Keratinocyte (primary cell): ENCODE data around the gene KIF16B. TPM values are rescaled to one million over a fixed set of nuclear protein-coding genes. Genes with fewer than 3 reads are reported as not detected.

Source experiments
- DNase-seq: peaks from one replicate; pipeline ENCODE4 v3.0.0-alpha.2; 2011; ENCODE audit warnings: low read depth, missing footprints, low spot score
- FAIRE-seq: peaks from 2 replicates; lab custom pipeline; 2011; peaks lifted over from hg19 to GRCh38; lab: Jason Lieb, UNC
- H2AFZ ChIP-seq: 2 replicates; pipeline ENCODE4 v1.6.0; 2012; ENCODE audit warnings: low read length, control low read depth, inconsistent platforms; ENCODE audit not compliant: control insufficient read depth
- H3K27ac ChIP-seq: 2 replicates; pipeline ENCODE4 v1.5.1; 2011; ENCODE audit warnings: low read length; ENCODE audit not compliant: control insufficient read depth, insufficient read depth
- H3K27me3 ChIP-seq: 3 replicates; pipeline ENCODE4 v1.6.0; 2011; ENCODE audit warnings: low read length; ENCODE audit not compliant: control insufficient read depth, insufficient read depth; ENCODE audit errors: extremely low read depth
- H3K36me3 ChIP-seq, 2 experiments: 2 replicates in 1 of 2; 3 replicates in 1 of 2; pipeline ENCODE4 v1.5.1; 2011; ENCODE audit warnings: low read length in 2 of 2, mild to moderate bottlenecking in 1 of 2; ENCODE audit not compliant: control insufficient read depth in 2 of 2, insufficient read depth in 2 of 2; ENCODE audit errors: extremely low read depth in 1 of 2
- H3K4me1 ChIP-seq: 3 replicates; pipeline ENCODE4 v1.5.1; 2011; ENCODE audit warnings: low read length; ENCODE audit not compliant: control insufficient read depth, insufficient read depth; ENCODE audit errors: extremely low read depth
- H3K4me2 ChIP-seq: 3 replicates; pipeline ENCODE4 v1.6.0; 2011; ENCODE audit warnings: low read depth, low read length; ENCODE audit not compliant: control insufficient read depth, insufficient read depth; ENCODE audit errors: extremely low read depth
- H3K4me3 ChIP-seq, 3 experiments: fragments of 200-600 bp in 1 of 3; sonication (generic) in 1 of 3; 2 replicates in 2 of 3; 3 replicates in 1 of 3; pipeline ENCODE4 v1.5.1; 2011 to 2016; ENCODE audit warnings: low read length in 3 of 3, mild to moderate bottlenecking in 3 of 3, control low read depth in 2 of 3, inconsistent platforms in 1 of 3, low read depth in 1 of 3, mixed read lengths in 1 of 3, mixed run types in 1 of 3, moderate library complexity in 1 of 3; ENCODE audit not compliant: control insufficient read depth in 2 of 3, insufficient read depth in 2 of 3; ENCODE audit errors: extremely low read depth in 1 of 3
- H3K79me2 ChIP-seq: 2 replicates; pipeline ENCODE4 v1.6.0; 2012; ENCODE audit warnings: low read length; ENCODE audit not compliant: control insufficient read depth, insufficient read depth
- H3K9ac ChIP-seq: 3 replicates; pipeline ENCODE4 v1.6.0; 2011; ENCODE audit warnings: low read length; ENCODE audit not compliant: control insufficient read depth, insufficient read depth; ENCODE audit errors: extremely low read depth
- H3K9me1 ChIP-seq: 3 replicates; pipeline ENCODE4 v1.6.0; 2011; ENCODE audit warnings: low read length; ENCODE audit not compliant: control insufficient read depth, insufficient read depth; ENCODE audit errors: extremely low read depth
- H3K9me3 ChIP-seq: 2 replicates; pipeline ENCODE4 v1.5.1; 2012; ENCODE audit warnings: low read depth, low read length; ENCODE audit not compliant: control insufficient read depth
- H4K20me1 ChIP-seq: 3 replicates; pipeline ENCODE4 v1.6.0; 2011; ENCODE audit warnings: low read length; ENCODE audit not compliant: control insufficient read depth, insufficient read depth; ENCODE audit errors: extremely low read depth
- EZH2 ChIP-seq: IDR thresholded peaks from one replicate; pipeline ENCODE4 v1.6.1; 2012; ENCODE audit warnings: inconsistent platforms, mild to moderate bottlenecking, low read length, moderate library complexity
- dilution Hi-C: fragments of 300-500 bp; cut with MboI; formaldehyde crosslinking; loops from one replicate; pipeline ENCODE4 v1.7.0; 2020; ENCODE audit warnings: low sequenced_read_pairs; ENCODE audit not compliant: extremely low pct_ligation_motif_present
- polyA plus RNA-seq, 5 experiments: library from polyadenylated mRNA; depleted of rRNA in 3 of 5; stranded (reverse) in 3 of 5; stranded (forward) in 1 of 5; unstranded in 1 of 5; fragments of >200 nt; gene quantifications; 1 replicate in 1 of 5; 2 replicates in 3 of 5; 3 replicates in 1 of 5; pipeline versions ENCODE4 v1.2.1 to v1.2.3, GENCODE V29; 2011 to 2012; ENCODE audit warnings: missing spikeins in 2 of 5, low read depth in 1 of 5, low replicate concordance in 1 of 5
- TF ChIP-seq, protein P1 (sequence below), 3 experiments: IDR thresholded peaks in 1 of 3; conservative IDR thresholded peaks in 1 of 3; optimal IDR thresholded peaks in 1 of 3; 2 replicates in 2 of 3; 3 replicates in 1 of 3; pipeline versions ENCODE3 to v1.5.1; 2011; ENCODE audit warnings: low read length in 3 of 3, mild to moderate bottlenecking in 3 of 3, moderate library complexity in 2 of 3, control low read depth in 1 of 3, inconsistent platforms in 1 of 3; ENCODE audit not compliant: insufficient read depth in 2 of 3; ENCODE audit errors: extremely low read depth in 1 of 3

KIF16B gene
- polyA plus RNA-seq, 1 donor (not counting 4 experiments of a cell fraction or from before 2014, with no cell fraction given) = 16.1 TPM

DNA sequence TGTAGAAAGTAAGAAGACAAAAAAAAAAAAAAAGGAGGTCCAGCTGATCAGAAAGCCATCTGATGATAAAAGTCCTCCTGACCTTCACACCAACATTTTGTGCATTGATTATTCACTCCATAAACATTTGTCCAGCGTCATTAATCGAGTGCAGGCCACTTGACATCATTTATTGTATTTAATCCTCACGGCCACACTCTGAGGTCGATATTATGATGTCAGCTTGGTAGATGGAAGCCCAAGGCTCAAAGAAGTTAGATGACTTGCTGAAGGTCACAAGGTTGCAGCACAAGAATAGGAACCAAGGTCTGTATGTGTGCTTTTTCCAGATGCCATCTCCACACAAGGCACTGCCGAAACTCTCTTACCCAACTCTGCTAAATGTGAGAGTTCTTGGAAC, 328.4 kb downstream of the KIF16B start:
- no peak for DNase-seq
- Histone ChIP-seq H3K9ac (no peak overlapping the region), H3K27me3 (no peaks in the 10 kb centered on the region), H3K4me2 (no peak overlapping the region), H3K4me1 (no peaks in the 10 kb centered on the region), H3K79me2 (no peaks in the 10 kb centered on the region), H3K9me1 (no peaks in the 10 kb centered on the region), H3K27ac (no peak overlapping the region), H3K36me3 (no peaks in the 10 kb centered on the region), H3K4me3 (no peak overlapping the region), H3K9me3 (no peaks in the 10 kb centered on the region), H2AFZ (no peak overlapping the region), H4K20me1 (no peaks in the 10 kb centered on the region)
- dilution Hi-C loops = no loop called here
- no peak for FAIRE-seq
- TF ChIP-seq, protein P1, sequence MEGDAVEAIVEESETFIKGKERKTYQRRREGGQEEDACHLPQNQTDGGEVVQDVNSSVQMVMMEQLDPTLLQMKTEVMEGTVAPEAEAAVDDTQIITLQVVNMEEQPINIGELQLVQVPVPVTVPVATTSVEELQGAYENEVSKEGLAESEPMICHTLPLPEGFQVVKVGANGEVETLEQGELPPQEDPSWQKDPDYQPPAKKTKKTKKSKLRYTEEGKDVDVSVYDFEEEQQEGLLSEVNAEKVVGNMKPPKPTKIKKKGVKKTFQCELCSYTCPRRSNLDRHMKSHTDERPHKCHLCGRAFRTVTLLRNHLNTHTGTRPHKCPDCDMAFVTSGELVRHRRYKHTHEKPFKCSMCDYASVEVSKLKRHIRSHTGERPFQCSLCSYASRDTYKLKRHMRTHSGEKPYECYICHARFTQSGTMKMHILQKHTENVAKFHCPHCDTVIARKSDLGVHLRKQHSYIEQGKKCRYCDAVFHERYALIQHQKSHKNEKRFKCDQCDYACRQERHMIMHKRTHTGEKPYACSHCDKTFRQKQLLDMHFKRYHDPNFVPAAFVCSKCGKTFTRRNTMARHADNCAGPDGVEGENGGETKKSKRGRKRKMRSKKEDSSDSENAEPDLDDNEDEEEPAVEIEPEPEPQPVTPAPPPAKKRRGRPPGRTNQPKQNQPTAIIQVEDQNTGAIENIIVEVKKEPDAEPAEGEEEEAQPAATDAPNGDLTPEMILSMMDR (optimal IDR thresholded peaks at IDR 0.05 in 1 of 3, IDR thresholded peaks at IDR 0.05 in 1 of 3, conservative IDR thresholded peaks at IDR 0.05 in 1 of 3; ENCODE audit: extremely low read depth in 1 of 3, insufficient read depth in 2 of 3, low read length in 3 of 3) = no peak
- TF ChIP-seq EZH2 = no peak

DNA sequence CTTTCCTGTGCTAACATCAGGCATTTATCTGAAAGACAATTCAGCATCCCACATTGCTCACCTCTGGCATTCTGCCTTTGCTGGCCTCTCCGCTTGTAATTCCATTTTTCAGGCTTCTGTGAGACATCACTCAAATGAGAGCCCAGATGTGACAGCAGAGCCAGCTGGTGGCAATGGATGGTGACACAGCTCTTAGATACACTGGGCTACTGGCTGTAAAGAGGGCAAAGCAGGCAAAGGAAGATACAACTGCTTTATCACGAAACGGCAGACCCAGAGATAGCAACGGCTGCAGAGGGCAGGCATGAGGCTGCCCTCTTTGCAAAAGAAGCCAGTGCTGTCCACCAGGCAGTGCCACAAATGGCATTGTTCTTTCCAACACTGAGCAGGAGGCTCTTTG, 329.8 kb downstream of the KIF16B start:
- no peak overlapping the region for H3K4me3 ChIP-seq
- no peak overlapping the region for H3K9ac ChIP-seq
- H2AFZ ChIP-seq = no peak overlapping the region
- TF ChIP-seq EZH2 = no peak
- TF ChIP-seq, protein P1 (optimal IDR thresholded peaks at IDR 0.05 in 1 of 3, IDR thresholded peaks at IDR 0.05 in 1 of 3, conservative IDR thresholded peaks at IDR 0.05 in 1 of 3; ENCODE audit: extremely low read depth in 1 of 3, insufficient read depth in 2 of 3, low read length in 3 of 3) = no peak
- no peaks in the 10 kb centered on the region for H4K20me1 ChIP-seq
- H3K27me3 ChIP-seq = no peaks in the 10 kb centered on the region
- H3K4me1 ChIP-seq = no peaks in the 10 kb centered on the region
- DNase-seq (no peak), FAIRE-seq (no peak)
- H3K27ac ChIP-seq = no peak overlapping the region
- H3K4me2 ChIP-seq = no peak overlapping the region
- dilution Hi-C loops = no loop called here
- no peaks in the 10 kb centered on the region for H3K36me3 ChIP-seq
- no peaks in the 10 kb centered on the region for H3K9me1 ChIP-seq
- no peaks in the 10 kb centered on the region for H3K9me3 ChIP-seq
- no peaks in the 10 kb centered on the region for H3K79me2 ChIP-seq
